Tibial artery (tissue), 4 donors: Measurements from ENCODE around the gene SAYSD1.
A peak's percentile ranks its signal among the peaks of the same experiment; 100 is the strongest.

ENCODE experiments used
- DNase-seq, 2 donors: peaks; one replicate each; pipeline ENCODE4 v3.0.0-alpha.2; 2019
- H3K27ac ChIP-seq, 2 donors: fragments of 200-600 bp; sonication (generic) in 1 of 2; 1 replicate in 1 of 2; 2 replicates in 1 of 2; pipeline ENCODE4 v1.5.1; 2018 to 2019; ENCODE audit warnings: mild to moderate bottlenecking in 1 of 2
- H3K27me3 ChIP-seq, 2 donors: fragments of 200-600 bp; sonication (generic) in 1 of 2; one replicate each; pipeline versions ENCODE4 v1.5.1 to v1.6.0; 2016 to 2019
- H3K36me3 ChIP-seq, 3 donors: fragments of 200-600 bp; sonication (generic) in 2 of 3; one replicate each; pipeline ENCODE4 v1.5.1; 2016 to 2019; ENCODE audit warnings: mild to moderate bottlenecking in 2 of 3
- H3K4me1 ChIP-seq, 4 donors: fragments of 200-600 bp; sonication (generic) in 2 of 4; 1 replicate in 3 of 4; 2 replicates in 1 of 4; pipeline ENCODE4 v1.5.1; 2016 to 2019
- H3K4me3 ChIP-seq, 2 donors: fragments of 200-600 bp; sonication (generic) in 1 of 2; 1 replicate in 1 of 2; 2 replicates in 1 of 2; pipeline ENCODE4 v1.5.1; 2018 to 2019; ENCODE audit warnings: mild to moderate bottlenecking in 2 of 2
- H3K9me3 ChIP-seq, 3 donors: fragments of 200-600 bp; sonication (generic) in 1 of 3; one replicate each; pipeline ENCODE4 v1.5.1; 2016 to 2019
- CTCF ChIP-seq, 2 experiments: fragments of 200-600 bp in 1 of 2; fragments of 450-650 bp in 1 of 2; IDR thresholded peaks; one replicate each; pipeline ENCODE4 v1.5.1; 2017 to 2019; ENCODE audit warnings: antibody characterized with exemption in 2 of 2, mild to moderate bottlenecking in 1 of 2, moderate library complexity in 1 of 2
- intact Hi-C: fragments of 100-400 bp; cut with DNase I; formaldehyde crosslinking; loops from one replicate; pipeline ENCODE4 v1.15.0; 2023; ENCODE audit warnings: low total_unique reads

Gene SAYSD1

GRCh38 chr6:39055661-39056060 is 59.3 kb downstream of the SAYSD1 start:
- Histone ChIP-seq H3K9me3 (no peaks in the 10 kb centered on the region), H3K4me1 (no peaks in the 10 kb centered on the region), H3K4me3 (no peak overlapping the region), H3K27ac (no peak overlapping the region), H3K27me3 (peaks cover 0 to 35% of the 10 kb centered on the region in 2 donors), H3K36me3 (no peaks in the 10 kb centered on the region)
- TF ChIP-seq CTCF (IDR thresholded peaks at IDR 0.05), result no peak
- intact Hi-C loops, result no loop called here
- DNase-seq, result peak in 1 of 2 donors; percentile 27

- Histone ChIP-seq H3K4me1 (no peaks in the 10 kb centered on the region), H3K27me3 (peaks cover 0 to 42% of the 10 kb centered on the region in 2 donors), H3K36me3 (no peaks in the 10 kb centered on the region), H3K27ac (no peak overlapping the region), H3K4me3 (no peak overlapping the region), H3K9me3 (no peaks in the 10 kb centered on the region)
- peak in 1 of 2 donors; percentile 42 for DNase-seq
- intact Hi-C loops, result no loop called here
- TF ChIP-seq CTCF (IDR thresholded peaks at IDR 0.05), result no peak
Observed at GRCh38 chr6:39054577-39055142, 60.3 kb downstream of the SAYSD1 start.
